ENCODE measurements around the gene RIPK4.

GRCh38 chr21:41750532-41751151 lies 16.2 kb downstream of the RIPK4 start:
- no peak for TF ChIP-seq EZH2 (IDR thresholded peaks at IDR 0.05; ENCODE audit: insufficient read depth, poor library complexity, severe bottlenecking)
- TF ChIP-seq EZH2phosphoT487 (IDR thresholded peaks at IDR 0.05; ENCODE audit: insufficient read depth, low read depth): no peak
